Sigmoid colon (tissue), 7 donors: Measurements from ENCODE around the gene SASS6. TPM values are rescaled to one million over a fixed set of nuclear protein-coding genes. Genes with fewer than 3 reads are reported as not detected.

ENCODE experiments used
- DNase-seq: peaks from one replicate; pipeline ENCODE4 v3.0.0-alpha.2; 2019
- H3K27ac ChIP-seq, 4 donors: fragments of 200-600 bp; sonication (generic); one replicate each; pipeline ENCODE4 v1.5.1; 2016 to 2019; ENCODE audit warnings: mild to moderate bottlenecking in 1 of 4
- H3K27me3 ChIP-seq, 3 donors: fragments of 200-600 bp; sonication (generic); one replicate each; pipeline ENCODE4 v1.5.1; 2019; ENCODE audit warnings: mild to moderate bottlenecking in 1 of 3
- H3K36me3 ChIP-seq, 4 donors: fragments of 200-600 bp; sonication (generic); one replicate each; pipeline ENCODE4 v1.5.1; 2016 to 2019
- H3K4me1 ChIP-seq, 4 donors: fragments of 200-600 bp; sonication (generic); one replicate each; pipeline ENCODE4 v1.5.1; 2017 to 2019
- H3K4me3 ChIP-seq, 4 donors: fragments of 200-600 bp; sonication (generic); one replicate each; pipeline ENCODE4 v1.5.1; 2017 to 2019; ENCODE audit warnings: mild to moderate bottlenecking in 2 of 4, moderate library complexity in 1 of 4
- H3K9me3 ChIP-seq, 4 donors: fragments of 200-600 bp in 3 of 4; sonication (generic) in 3 of 4; one replicate each; pipeline versions ENCODE4 v1.5.1 to v1.6.1; 2013 to 2019
- CTCF ChIP-seq, 4 experiments: fragments of 450-650 bp in 3 of 4; fragments of 200-600 bp in 1 of 4; IDR thresholded peaks; one replicate each; pipeline ENCODE4 v1.5.1; 2016 to 2019; ENCODE audit warnings: antibody characterized with exemption in 4 of 4, mild to moderate bottlenecking in 3 of 4, moderate library complexity in 2 of 4
- EP300 ChIP-seq, 4 donors: sonication (generic); formaldehyde crosslinking; IDR thresholded peaks; one replicate each; pipeline ENCODE4 v1.6.1; 2017; ENCODE audit warnings: antibody characterized with exemption in 4 of 4
- POLR2A ChIP-seq, 2 donors: fragments of 450-650 bp; IDR thresholded peaks; one replicate each; pipeline ENCODE4 v1.6.1; 2016; ENCODE audit warnings: antibody characterized with exemption in 2 of 2, mild to moderate bottlenecking in 2 of 2, moderate library complexity in 2 of 2
- POLR2AphosphoS5 ChIP-seq, 4 donors: sonication (generic); formaldehyde crosslinking; IDR thresholded peaks; one replicate each; pipeline ENCODE4 v1.6.1; 2017; ENCODE audit warnings: antibody characterized with exemption in 4 of 4
- WGBS, 2 donors: extraction: QIAGEN DNeasy Blood & Tissue Kit; methylation state at CpG; one replicate each; pipeline ENCODE4 v1.1.7; 2013; 5-methylcytosine and 5-hydroxymethylcytosine counted together
- intact Hi-C: fragments of 100-400 bp; cut with DNase I; formaldehyde crosslinking; loops from one replicate; pipeline ENCODE4 v1.15.1; 2023
- polyA plus RNA-seq, 3 donors: library from polyadenylated mRNA; stranded (reverse); fragments of 200-250 nt; gene quantifications; one replicate each; pipeline ENCODE4 v1.2.3, GENCODE V29; 2013
- total RNA-seq, 4 donors: library from RNA; depleted of rRNA; stranded (reverse); fragments of >200 nt; gene quantifications; one replicate each; pipeline ENCODE4 v1.1.0, GENCODE V29; 2016
- donor health status: healthy with polysubstance abuse.
- donor health status: Bipolar disorder and iron deficiency.
- donor health status: healthy.

Gene SASS6
- total and polyA plus RNA-seq, 7 donors: 0.92 to 7.1 (median 2.7) TPM

GRCh38 chr1:100087396-100087795, 45.3 kb downstream of the SASS6 start:
- WGBS, 2 donors: 95 to 97% methylated on average over 1 of the region's 1 CpG
- Histone ChIP-seq H3K36me3 (peaks cover 0 to 15% (median 0%) of the 10 kb centered on the region in 4 donors), H3K27ac (no peak overlapping the region), H3K4me3 (no peak overlapping the region), H3K9me3 (no peaks in the 10 kb centered on the region), H3K4me1 (no peaks in the 10 kb centered on the region), H3K27me3 (no peaks in the 10 kb centered on the region)
- DNase-seq: no peak
- intact Hi-C loops: no loop called here
- TF ChIP-seq CTCF (IDR thresholded peaks at IDR 0.05) (no peak), POLR2A (IDR thresholded peaks at IDR 0.05) (no peak), EP300 (IDR thresholded peaks at IDR 0.05) (no peak), POLR2AphosphoS5 (IDR thresholded peaks at IDR 0.05) (no peak)

GRCh38 chr1:100080331-100080730, 52.4 kb downstream of the SASS6 start:
- WGBS, 2 donors: 49 to 83% methylated on average over 3 of the region's 3 CpGs
- no peak for DNase-seq
- H3K9me3 ChIP-seq: no peaks in the 10 kb centered on the region
- H3K27ac ChIP-seq: no peak overlapping the region
- no peak for TF ChIP-seq CTCF (IDR thresholded peaks at IDR 0.05)
- TF ChIP-seq EP300 (IDR thresholded peaks at IDR 0.05): no peak
- peaks cover 0 to 12% (median 0%) of the 10 kb centered on the region in 4 donors for H3K4me1 ChIP-seq
- peaks cover 0 to 68% (median 10%) of the 10 kb centered on the region in 4 donors for H3K36me3 ChIP-seq
- no peaks in the 10 kb centered on the region for H3K27me3 ChIP-seq
- intact Hi-C loops: no loop called here
- H3K4me3 ChIP-seq: no peak overlapping the region

GRCh38 chr1:100077531-100077930, 55.2 kb downstream of the SASS6 start:
- WGBS, 2 donors: 87 to 88% methylated on average over 5 of the region's 5 CpGs
- DNase-seq: no peak
- intact Hi-C loops: no loop called here
- Histone ChIP-seq H3K27me3 (no peaks in the 10 kb centered on the region), H3K9me3 (no peaks in the 10 kb centered on the region), H3K4me3 (no peak overlapping the region), H3K4me1 (peaks cover 0 to 12% (median 0%) of the 10 kb centered on the region in 4 donors), H3K27ac (no peak overlapping the region), H3K36me3 (peaks cover 4 to 81% (median 13%) of the 10 kb centered on the region in 4 donors)
- TF ChIP-seq POLR2AphosphoS5 (IDR thresholded peaks at IDR 0.05) (no peak), CTCF (IDR thresholded peaks at IDR 0.05) (no peak), EP300 (IDR thresholded peaks at IDR 0.05) (no peak), POLR2A (IDR thresholded peaks at IDR 0.05) (no peak)

GRCh38 chr1:100076744-100077143, 56.0 kb downstream of the SASS6 start:
- TF ChIP-seq CTCF (IDR thresholded peaks at IDR 0.05) (no peak), EP300 (IDR thresholded peaks at IDR 0.05) (no peak), POLR2AphosphoS5 (IDR thresholded peaks at IDR 0.05) (no peak), POLR2A (IDR thresholded peaks at IDR 0.05) (no peak)
- H3K27me3 ChIP-seq: no peaks in the 10 kb centered on the region
- intact Hi-C loops: no loop called here
- peaks cover 8 to 80% (median 15%) of the 10 kb centered on the region in 4 donors for H3K36me3 ChIP-seq
- peaks cover 0 to 9% (median 0%) of the 10 kb centered on the region in 4 donors for H3K4me1 ChIP-seq
- H3K9me3 ChIP-seq: no peaks in the 10 kb centered on the region
- H3K27ac ChIP-seq: no peak overlapping the region
- DNase-seq: no peak
- H3K4me3 ChIP-seq: no peak overlapping the region

GRCh38 chr1:100076319-100076718, 56.4 kb downstream of the SASS6 start:
- H3K4me3 ChIP-seq: no peak overlapping the region
- intact Hi-C loops: no loop called here
- peaks cover 8 to 80% (median 19%) of the 10 kb centered on the region in 4 donors for H3K36me3 ChIP-seq
- WGBS, 2 donors: 86 to 88% methylated on average over 2 of the region's 2 CpGs
- peaks cover 0 to 5% (median 0%) of the 10 kb centered on the region in 4 donors for H3K4me1 ChIP-seq
- no peak overlapping the region for H3K27ac ChIP-seq
- TF ChIP-seq CTCF (IDR thresholded peaks at IDR 0.05): no peak
- no peak for TF ChIP-seq EP300 (IDR thresholded peaks at IDR 0.05)
- no peak for TF ChIP-seq POLR2A (IDR thresholded peaks at IDR 0.05)
- TF ChIP-seq POLR2AphosphoS5 (IDR thresholded peaks at IDR 0.05): no peak
- no peaks in the 10 kb centered on the region for H3K9me3 ChIP-seq
- no peak for DNase-seq
- H3K27me3 ChIP-seq: no peaks in the 10 kb centered on the region
